ENCODE measurements around the gene SIRT2.

The SIRT2 gene

DNA sequence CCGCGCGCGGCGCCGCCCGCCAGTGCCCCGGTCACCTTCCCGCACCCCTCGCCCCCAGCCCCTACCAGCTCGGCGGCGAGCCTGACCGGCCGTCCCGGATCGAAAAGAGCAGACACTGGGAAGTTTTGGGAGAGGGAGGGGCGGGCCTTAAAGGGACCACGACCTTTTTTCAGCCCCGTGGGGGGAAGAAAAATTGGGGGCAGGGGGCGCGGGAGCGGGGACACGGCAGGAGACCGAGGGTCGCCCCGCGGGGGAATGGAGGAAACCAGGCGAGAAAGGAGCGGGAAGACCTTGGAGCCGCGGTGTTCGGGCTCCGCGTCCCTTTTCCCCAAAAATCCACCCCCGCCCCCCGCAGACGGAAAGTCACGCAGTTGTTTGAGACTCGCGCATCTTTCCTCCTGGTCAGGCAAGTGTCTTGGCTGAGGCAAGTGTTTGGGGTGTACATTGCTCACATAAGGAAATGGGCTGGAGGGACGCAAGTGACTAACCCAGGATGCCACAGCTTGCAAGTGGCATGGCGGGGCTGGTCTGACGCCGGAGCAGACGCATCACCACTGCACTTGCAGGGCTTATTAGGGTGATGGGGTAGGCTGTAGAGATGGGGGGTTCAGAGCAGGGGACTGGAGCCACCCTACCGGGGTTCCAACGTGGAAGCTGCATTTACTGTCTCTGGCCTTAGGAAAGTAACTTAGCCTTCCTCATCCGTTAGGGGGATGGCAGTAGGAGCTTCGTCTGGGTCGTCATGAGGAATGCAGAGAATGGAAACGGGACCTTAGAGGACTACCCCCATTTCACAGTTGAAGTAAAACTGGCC is 47.0 kb downstream of the SIRT2 start:
- Mint-ChIP-seq H3K36me3 (ENCODE audit: low read depth) (peaks cover 37% of the 10 kb centered on the region), H3K9me3 (peaks cover 2% of the 10 kb centered on the region), H3K4me1 (ENCODE audit: low read depth) (peaks cover 45% of the 10 kb centered on the region), H3K4me3 (peak overlapping the region; percentile 92), H3K27ac (peak overlapping the region; percentile 97), H3K27me3 (no peaks in the 10 kb centered on the region)
- peak; percentile 78 for DNase-seq

DNA sequence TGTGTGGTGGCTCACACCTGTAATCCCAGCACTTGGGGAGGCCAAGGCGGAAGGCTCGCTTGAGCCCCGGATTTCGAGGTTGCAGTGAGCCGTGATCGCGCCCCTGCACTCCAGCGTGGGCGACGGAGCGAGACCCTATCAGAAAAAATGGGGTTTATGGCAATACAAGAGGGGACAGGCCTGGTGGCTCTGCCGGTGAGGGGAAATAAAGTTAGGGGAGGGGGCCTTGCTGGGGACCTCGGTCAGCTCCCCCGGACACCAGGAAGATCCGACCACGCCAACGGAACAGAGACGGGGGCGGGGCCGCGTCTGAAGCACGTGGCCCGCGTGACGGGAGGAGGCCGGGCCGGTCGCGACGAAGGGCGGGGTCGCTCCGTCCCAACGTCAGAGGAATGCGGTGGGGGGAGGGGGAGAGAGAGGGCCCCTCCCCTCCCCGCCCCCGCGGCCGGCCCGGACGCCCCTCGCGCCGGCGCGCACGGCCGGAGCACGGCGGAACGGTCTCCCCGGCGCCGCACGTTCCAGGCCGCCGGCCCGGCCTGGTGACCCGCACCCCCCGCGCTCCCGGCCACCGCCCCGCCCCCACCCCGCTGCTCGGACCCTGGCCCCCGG is 47.7 kb downstream of the SIRT2 start:
- Mint-ChIP-seq H3K9me3 (peaks cover 2% of the 10 kb centered on the region), H3K27ac (peak overlapping the region; percentile 100)

GRCh38 chr19:38850976-38851621 is 48.3 kb downstream of the SIRT2 start:
- no peaks in the 10 kb centered on the region for H3K9me3 Mint-ChIP-seq
- DNase-seq = peak; percentile 76
- H3K4me3 Mint-ChIP-seq = peak overlapping the region; percentile 98
- H3K27ac Mint-ChIP-seq = peak overlapping the region; percentile 100
- peaks cover 50% of the 10 kb centered on the region for H3K36me3 Mint-ChIP-seq (ENCODE audit: low read depth)
- peaks cover 45% of the 10 kb centered on the region for H3K4me1 Mint-ChIP-seq (ENCODE audit: low read depth)
- no peaks in the 10 kb centered on the region for H3K27me3 Mint-ChIP-seq

More for the DNA sequence above, 47.7 kb downstream of the SIRT2 start:
- Mint-ChIP-seq H3K36me3 (ENCODE audit: low read depth) (peaks cover 44% of the 10 kb centered on the region), H3K4me3 (peak overlapping the region; percentile 98), H3K4me1 (ENCODE audit: low read depth) (peaks cover 46% of the 10 kb centered on the region), H3K27me3 (no peaks in the 10 kb centered on the region)
- peak; percentile 92 for DNase-seq

GRCh38 chr19:38850436-38850975 is 48.9 kb downstream of the SIRT2 start:
- DNase-seq = peak; percentile 98
- Mint-ChIP-seq H3K4me1 (ENCODE audit: low read depth) (peaks cover 51% of the 10 kb centered on the region), H3K27ac (peak overlapping the region; percentile 100), H3K27me3 (no peaks in the 10 kb centered on the region), H3K4me3 (peak overlapping the region; percentile 98), H3K36me3 (ENCODE audit: low read depth) (peaks cover 56% of the 10 kb centered on the region), H3K9me3 (no peaks in the 10 kb centered on the region)

GRCh38 chr19:38849860-38850435 is 49.5 kb downstream of the SIRT2 start, which contains the start of gene HNRNPL:
TSS of gene HNRNPL (minus strand) at chr19:38849986. CDS start at chr19:38849966, 20 bp downstream.
- Mint-ChIP-seq H3K4me3 (peak within 1 kb of the TSS; percentile 98), H3K27ac (peak within 1 kb of the TSS; percentile 100), H3K27me3 (no peaks in the 10 kb centered on the region), H3K4me1 (ENCODE audit: low read depth) (peaks cover 54% of the 10 kb centered on the region), H3K36me3 (ENCODE audit: low read depth) (peaks cover 62% of the 10 kb centered on the region), H3K9me3 (no peaks in the 10 kb centered on the region)
- peak; percentile 100 for DNase-seq

DNA sequence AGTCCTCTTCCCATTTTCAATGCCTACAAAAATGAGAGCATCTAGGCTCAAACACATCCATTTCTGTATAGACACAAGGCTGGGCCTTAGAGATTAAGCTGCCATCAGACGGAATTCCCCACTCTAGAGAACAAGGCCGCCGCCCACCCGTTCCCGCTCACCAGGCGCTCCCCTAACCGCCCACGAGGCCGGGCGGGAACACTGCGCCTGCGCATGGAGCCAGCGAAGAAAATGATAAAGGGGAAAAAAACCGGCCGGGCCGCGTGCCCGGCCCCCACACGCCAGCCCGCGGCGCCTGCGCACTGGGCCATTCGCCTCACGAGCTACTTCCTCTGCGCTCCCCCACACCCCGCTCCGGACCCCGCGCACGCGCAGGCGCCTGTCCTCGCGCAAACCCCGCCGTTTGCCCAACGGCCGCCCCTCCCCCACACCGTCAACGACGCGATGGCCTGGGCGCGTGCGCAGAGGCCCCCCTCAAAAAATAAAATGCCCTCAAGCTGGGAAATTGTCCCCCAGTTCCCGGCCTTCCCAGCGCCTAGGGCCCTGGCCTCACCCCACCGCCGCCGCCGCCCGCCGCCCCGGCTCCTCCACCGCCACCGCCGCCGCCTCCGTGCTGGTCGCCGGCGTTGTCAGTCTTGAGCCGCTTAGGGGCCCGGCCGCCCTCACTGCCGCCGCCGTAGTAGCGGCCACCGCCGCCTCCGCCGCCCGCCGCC is 50.1 kb downstream of the SIRT2 start:
- peak overlapping the region; percentile 98 for H3K4me3 Mint-ChIP-seq

GRCh38 chr19:38848299-38849146 is 50.9 kb downstream of the SIRT2 start:
- H3K9me3 Mint-ChIP-seq = no peaks in the 10 kb centered on the region

More for the DNA sequence above, 50.1 kb downstream of the SIRT2 start:
- DNase-seq = peak; percentile 99
- H3K27ac Mint-ChIP-seq = peak overlapping the region; percentile 100
- H3K4me1 Mint-ChIP-seq (ENCODE audit: low read depth) = peaks cover 60% of the 10 kb centered on the region
- H3K36me3 Mint-ChIP-seq (ENCODE audit: low read depth) = peaks cover 68% of the 10 kb centered on the region
- H3K27me3 Mint-ChIP-seq = no peaks in the 10 kb centered on the region
- H3K9me3 Mint-ChIP-seq = no peaks in the 10 kb centered on the region

GRCh38 chr19:38846097-38846496 is 53.3 kb downstream of the SIRT2 start:
- Mint-ChIP-seq H3K4me3 (peak overlapping the region; percentile 98), H3K4me1 (ENCODE audit: low read depth) (peaks cover 74% of the 10 kb centered on the region), H3K36me3 (ENCODE audit: low read depth) (peaks cover 89% of the 10 kb centered on the region), H3K27ac (peak overlapping the region; percentile 100), H3K27me3 (no peaks in the 10 kb centered on the region), H3K9me3 (no peaks in the 10 kb centered on the region)
- DNase-seq = no peak

More at GRCh38 chr19:38848299-38849146, 50.9 kb downstream of the SIRT2 start:
- peaks cover 76% of the 10 kb centered on the region for H3K36me3 Mint-ChIP-seq (ENCODE audit: low read depth)
- no peak for DNase-seq
- no peaks in the 10 kb centered on the region for H3K27me3 Mint-ChIP-seq
- peak overlapping the region; percentile 100 for H3K27ac Mint-ChIP-seq
- peaks cover 65% of the 10 kb centered on the region for H3K4me1 Mint-ChIP-seq (ENCODE audit: low read depth)
- H3K4me3 Mint-ChIP-seq = peak overlapping the region; percentile 98

DNA sequence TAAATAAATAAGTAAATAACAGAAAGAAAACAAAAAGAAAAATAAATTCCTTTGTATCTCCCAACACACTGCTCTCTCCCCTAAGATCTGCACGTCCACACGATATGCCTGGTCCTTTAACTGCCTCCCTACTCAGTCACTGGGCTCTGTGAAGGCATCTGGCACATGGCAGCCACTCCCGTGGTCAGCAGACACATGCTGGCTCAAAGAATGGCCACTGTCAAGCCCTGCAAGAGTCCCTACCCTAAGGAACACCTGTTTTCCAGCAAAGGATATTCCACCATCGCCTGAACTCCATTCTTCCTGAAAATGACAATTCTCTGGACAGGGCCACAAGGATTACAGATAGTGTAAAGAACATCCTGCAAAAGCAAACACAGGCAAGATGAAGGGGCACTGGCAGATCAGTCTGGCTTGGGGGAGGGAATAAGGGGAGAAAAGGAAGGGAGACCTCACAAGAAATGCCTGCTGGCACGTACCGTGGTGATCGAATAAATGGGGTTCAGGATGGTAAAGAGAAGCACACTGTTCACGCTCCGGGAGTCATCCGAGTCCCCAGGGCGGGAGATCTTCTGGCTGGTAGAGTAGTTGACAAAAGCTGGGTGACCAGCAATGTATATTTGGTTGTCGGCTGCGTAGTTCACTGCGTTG is 53.9 kb downstream of the SIRT2 start:
- H3K27ac Mint-ChIP-seq = peak overlapping the region; percentile 100
- H3K36me3 Mint-ChIP-seq (ENCODE audit: low read depth) = peaks cover 89% of the 10 kb centered on the region
- H3K9me3 Mint-ChIP-seq = no peaks in the 10 kb centered on the region
- H3K27me3 Mint-ChIP-seq = no peaks in the 10 kb centered on the region
- H3K4me1 Mint-ChIP-seq (ENCODE audit: low read depth) = peaks cover 76% of the 10 kb centered on the region
- H3K4me3 Mint-ChIP-seq = peak overlapping the region; percentile 98
- DNase-seq = no peak

GRCh38 chr19:38844093-38844686 is 55.2 kb downstream of the SIRT2 start:
- Mint-ChIP-seq H3K27me3 (no peaks in the 10 kb centered on the region), H3K27ac (peak overlapping the region; percentile 100), H3K4me3 (peak overlapping the region; percentile 26), H3K36me3 (ENCODE audit: low read depth) (peaks cover 100% of the 10 kb centered on the region), H3K4me1 (ENCODE audit: low read depth) (peaks cover 89% of the 10 kb centered on the region), H3K9me3 (no peaks in the 10 kb centered on the region)
- no peak for DNase-seq

DNA sequence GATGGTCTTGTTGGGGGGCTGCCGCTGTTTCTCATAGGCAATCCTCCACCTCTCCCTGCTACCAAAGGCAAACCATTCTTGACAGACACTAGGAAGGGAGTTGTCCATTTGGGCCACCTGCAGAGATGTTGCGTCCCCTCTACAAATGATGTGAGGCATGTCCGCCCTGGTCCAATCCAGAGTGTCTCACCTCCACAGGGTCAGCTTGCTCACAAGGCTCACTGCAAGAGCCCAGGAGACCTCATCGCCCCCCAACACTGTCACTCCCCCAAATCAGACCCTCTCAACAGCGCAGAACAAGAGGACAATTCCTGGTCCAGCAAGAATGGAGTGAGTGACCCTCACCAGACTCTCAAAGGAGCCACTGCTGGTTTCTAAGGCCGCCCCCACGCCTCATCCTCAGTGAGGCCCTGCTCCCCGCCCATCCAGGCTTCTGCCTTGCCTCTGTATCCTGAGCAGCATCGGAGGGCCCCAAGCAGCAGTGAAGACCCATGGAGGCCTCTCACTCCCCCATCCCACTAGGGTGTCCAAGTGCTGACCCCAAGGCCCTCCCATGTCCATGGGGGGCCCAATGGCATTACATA is 56.2 kb downstream of the SIRT2 start:
- H3K36me3 Mint-ChIP-seq (ENCODE audit: low read depth) = peaks cover 100% of the 10 kb centered on the region

More for the DNA sequence above, 56.2 kb downstream of the SIRT2 start:
- Mint-ChIP-seq H3K9me3 (no peaks in the 10 kb centered on the region), H3K27me3 (no peaks in the 10 kb centered on the region), H3K4me3 (peak overlapping the region; percentile 74), H3K27ac (peak overlapping the region; percentile 100), H3K4me1 (ENCODE audit: low read depth) (peaks cover 92% of the 10 kb centered on the region)
- DNase-seq = no peak
